Measurements from ENCODE around the gene CTCF.

The CTCF gene

DNA sequence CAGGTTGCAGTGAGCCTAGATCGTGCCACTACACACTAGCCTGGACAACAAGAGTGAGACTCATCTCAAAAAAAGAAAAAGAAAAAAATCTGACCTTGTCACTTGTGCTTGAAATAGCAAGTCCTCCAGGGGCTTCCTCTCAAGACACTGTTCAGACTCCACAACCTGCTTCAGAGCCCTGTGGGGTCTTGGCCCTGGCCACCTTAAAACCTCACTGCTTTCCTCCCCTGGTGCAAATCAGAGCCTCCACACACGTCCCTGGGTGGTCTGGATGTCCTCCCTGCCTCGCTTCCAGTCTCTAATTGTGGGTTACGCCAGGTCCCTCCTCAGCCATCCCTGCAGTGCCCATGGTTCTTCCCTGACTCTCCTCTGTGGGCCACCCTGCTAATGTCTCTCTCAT, 93.0 kb downstream of the CTCF start:
- Mint-ChIP-seq H3K36me3 (ENCODE audit: low read depth) (peaks cover 23% of the 10 kb centered on the region), H3K27me3 (no peaks in the 10 kb centered on the region), H3K27ac (peak overlapping the region; percentile 29), H3K4me1 (ENCODE audit: low read depth) (peaks cover 13% of the 10 kb centered on the region), H3K9me3 (no peaks in the 10 kb centered on the region), H3K4me3 (no peak overlapping the region)

DNA sequence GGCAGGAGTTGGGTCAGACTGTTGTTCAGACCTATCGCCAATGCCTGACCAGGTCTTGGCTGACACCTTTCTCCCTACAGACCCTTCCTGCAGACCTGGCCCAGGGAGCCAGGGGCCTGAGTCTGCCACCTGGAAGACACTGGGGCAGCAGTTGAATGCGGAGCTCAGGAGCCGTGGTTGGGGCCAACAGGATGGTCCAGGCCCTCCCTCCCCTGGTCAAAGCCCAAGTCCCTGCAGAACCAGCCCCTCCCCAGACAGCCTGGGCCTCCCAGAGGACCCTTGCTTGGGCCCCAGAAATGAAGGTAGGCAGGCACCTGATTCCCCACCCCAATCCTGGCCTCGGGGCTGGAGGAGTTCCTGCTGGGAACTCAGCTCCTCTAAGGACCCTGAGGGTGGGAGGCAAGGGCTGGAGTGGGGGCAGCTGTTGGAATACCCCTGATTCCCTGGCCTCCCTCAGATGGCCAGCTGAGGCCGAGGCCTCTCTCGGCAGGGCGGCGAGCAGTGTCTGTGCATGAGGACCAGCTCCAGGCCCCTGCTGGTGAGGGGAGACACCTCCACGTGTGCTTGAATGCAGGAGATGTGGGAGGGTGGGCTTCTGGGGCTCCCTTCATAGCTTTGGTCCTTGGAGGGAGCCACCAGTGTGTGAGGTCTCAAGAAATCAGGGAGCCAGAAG, 94.2 kb downstream of the CTCF start:
- Mint-ChIP-seq H3K4me3 (no peak overlapping the region), H3K9me3 (no peaks in the 10 kb centered on the region), H3K36me3 (ENCODE audit: low read depth) (peaks cover 15% of the 10 kb centered on the region), H3K4me1 (ENCODE audit: low read depth) (peaks cover 13% of the 10 kb centered on the region), H3K27ac (no peak overlapping the region), H3K27me3 (no peaks in the 10 kb centered on the region)

DNA sequence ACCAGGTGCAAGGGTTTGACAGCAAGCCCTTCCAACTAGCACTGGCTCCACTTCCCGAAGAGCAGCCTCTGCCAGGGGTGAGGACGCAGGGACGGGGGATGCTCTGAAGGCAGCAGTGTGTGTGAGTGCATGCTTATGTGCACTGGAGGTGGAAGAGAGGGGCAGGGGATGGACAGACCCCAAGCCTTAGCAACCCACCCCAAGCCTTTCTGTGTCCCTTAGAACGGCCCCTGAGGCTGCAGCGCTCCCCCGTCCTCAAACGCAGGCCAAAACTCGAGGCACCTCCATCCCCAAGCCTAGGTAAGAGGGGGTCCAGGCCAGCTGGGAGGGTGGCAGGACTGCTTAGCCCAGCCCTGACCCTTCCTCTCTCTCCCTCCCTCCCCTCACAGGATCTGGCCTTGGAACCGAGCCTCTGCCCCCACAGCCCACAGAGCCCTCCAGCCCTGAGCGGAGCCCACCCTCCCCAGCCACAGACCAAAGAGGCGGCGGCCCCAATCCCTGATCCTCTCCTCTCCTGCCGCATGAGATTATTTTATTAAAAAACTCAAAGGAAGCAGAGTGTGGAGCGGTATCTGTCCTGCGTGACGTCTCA, 94.8 kb downstream of the CTCF start:
- Mint-ChIP-seq H3K9me3 (no peaks in the 10 kb centered on the region), H3K27ac (no peak overlapping the region), H3K4me1 (ENCODE audit: low read depth) (peaks cover 13% of the 10 kb centered on the region), H3K36me3 (ENCODE audit: low read depth) (peaks cover 9% of the 10 kb centered on the region), H3K27me3 (no peaks in the 10 kb centered on the region), H3K4me3 (no peak overlapping the region)

DNA sequence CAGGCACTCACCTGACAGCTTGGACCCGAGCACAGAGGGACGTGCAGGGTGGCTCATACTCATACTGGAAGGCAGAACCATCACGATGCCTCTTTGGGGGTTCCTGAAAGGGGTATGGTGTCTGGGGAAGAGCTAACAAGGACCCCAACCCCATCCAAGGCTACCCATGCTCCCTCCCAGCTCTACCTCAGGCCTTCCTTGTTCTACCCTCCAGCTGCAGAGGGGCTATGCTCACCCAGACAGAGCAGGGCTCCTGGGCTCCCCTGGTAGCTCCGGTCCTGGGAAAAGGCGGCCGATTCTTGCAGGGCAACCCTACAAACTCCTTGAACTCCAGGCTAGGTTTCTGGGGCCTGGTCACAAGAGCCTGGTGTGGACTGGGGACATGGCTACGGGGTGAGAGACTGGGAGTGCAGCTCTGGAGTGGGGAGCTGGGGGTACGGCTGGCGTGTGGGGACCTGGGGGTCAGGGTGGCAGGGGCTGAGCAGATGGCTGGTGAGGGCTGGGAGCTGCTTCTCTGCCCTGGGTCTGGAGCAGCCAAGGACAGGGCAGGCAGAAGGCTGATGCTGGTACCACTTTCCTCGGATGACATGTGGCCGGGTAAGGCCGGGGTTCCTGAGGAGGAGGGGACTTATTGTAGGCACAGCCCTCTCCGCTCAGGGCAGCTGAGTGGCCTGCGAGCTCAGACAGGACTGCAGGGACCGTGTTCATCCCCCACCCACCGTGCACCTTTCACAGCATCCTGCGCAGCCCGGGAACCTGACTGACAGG, 95.6 kb downstream of the CTCF start:
- Mint-ChIP-seq H3K36me3 (ENCODE audit: low read depth) (peaks cover 6% of the 10 kb centered on the region), H3K9me3 (no peaks in the 10 kb centered on the region), H3K27me3 (no peaks in the 10 kb centered on the region), H3K4me1 (ENCODE audit: low read depth) (peaks cover 13% of the 10 kb centered on the region), H3K27ac (peak overlapping the region; percentile 16), H3K4me3 (no peak overlapping the region)

DNA sequence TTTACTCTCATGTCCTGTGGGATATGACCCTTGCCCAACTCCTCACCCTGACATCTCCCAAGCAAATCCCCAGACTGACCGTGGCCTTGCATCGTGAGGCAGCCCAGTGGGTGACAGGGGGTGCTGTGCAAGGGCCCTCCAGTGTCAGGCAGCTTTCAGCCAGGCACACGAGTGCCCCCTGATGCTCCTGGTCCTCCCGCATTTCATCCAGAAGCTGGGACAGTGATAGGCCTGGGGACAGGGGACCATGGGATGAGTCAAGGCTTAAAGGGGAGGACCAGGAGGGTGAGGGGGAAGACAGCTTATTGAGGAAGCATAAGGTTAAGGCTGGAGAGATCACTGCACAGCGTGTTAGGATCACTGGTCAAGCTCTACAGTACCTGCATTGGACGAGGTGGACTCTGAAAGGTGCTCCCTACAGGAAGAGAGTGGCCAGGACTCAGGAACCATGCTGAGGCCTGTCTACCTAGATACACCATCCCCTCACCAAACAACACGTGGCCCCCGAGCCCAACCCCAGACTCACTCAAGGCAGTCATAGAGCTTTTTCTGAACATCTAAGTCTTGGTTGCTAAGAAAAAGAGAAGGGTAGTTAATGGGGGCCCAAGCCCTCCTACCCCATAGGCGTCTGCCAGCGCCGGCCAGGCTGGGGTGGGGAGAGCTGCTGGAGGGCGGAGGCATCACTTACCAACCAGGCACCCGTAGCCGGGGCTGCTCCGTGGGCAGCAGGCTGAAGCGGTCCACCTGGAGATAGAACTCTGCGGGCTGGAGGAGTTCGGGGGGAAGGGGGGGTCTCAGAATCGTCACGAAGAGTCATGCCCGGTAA, 96.7 kb downstream of the CTCF start:
- H3K36me3 Mint-ChIP-seq (ENCODE audit: low read depth) = peaks cover 6% of the 10 kb centered on the region
- H3K27ac Mint-ChIP-seq = peak overlapping the region; percentile 92
- no peaks in the 10 kb centered on the region for H3K9me3 Mint-ChIP-seq
- peaks cover 13% of the 10 kb centered on the region for H3K4me1 Mint-ChIP-seq (ENCODE audit: low read depth)
- no peaks in the 10 kb centered on the region for H3K27me3 Mint-ChIP-seq
- H3K4me3 Mint-ChIP-seq = peak overlapping the region; percentile 88

DNA sequence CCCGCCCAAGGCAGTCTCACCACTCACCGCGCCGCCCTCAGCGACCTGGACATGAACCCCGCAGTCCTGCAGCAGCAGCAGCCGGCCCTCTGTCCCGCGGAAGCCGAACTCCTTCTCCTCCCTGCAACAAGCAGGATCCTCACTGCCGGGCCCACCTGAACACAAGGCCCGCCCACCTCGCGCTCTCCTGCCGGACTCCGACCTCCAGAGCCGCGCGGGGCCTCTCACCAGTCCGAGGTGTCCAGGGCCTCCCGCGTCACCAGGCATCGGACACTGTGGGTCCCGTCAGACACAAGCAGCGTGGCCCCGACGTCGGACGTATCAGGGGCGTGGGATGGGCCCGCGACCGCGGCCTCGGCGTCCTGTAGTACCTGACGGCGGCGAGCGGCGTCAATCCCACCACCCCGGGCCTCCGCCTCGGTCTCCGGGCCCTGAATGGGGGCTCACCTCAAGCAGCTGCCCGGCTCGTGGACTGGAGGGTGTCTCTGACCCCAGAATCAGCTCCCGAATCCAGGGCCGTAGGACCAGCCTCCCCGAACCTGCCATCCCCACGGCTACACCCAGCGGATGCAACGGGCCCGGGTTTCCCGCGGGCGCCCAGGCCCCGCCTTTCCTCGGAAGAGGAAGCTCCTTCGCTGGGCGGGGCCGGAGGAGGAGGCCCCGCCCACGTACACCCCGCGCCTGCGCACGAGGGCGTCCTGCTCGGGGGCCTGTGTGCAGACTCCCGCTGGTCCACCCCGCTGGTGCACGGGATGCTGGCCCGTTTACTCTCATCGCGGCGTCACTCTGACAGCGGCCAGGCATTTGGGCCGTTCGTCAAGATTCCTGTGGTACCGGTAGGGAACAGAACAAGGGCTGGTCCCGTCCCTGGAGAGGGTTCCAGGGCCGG, 97.6 kb downstream of the CTCF start, which contains the start of gene ACD:
ACD (minus strand) TSS at position 586 of the 889 bp plus-strand sequence; CDS start at position 546, 40 bp downstream.
- H3K36me3 Mint-ChIP-seq (ENCODE audit: low read depth) = peaks cover 6% of the 10 kb centered on the region
- no peaks in the 10 kb centered on the region for H3K27me3 Mint-ChIP-seq
- peaks cover 13% of the 10 kb centered on the region for H3K4me1 Mint-ChIP-seq (ENCODE audit: low read depth)
- no peaks in the 10 kb centered on the region for H3K9me3 Mint-ChIP-seq
- H3K27ac Mint-ChIP-seq = peak within 1 kb of the TSS; percentile 92
- peak within 1 kb of the TSS; percentile 88 for H3K4me3 Mint-ChIP-seq

DNA sequence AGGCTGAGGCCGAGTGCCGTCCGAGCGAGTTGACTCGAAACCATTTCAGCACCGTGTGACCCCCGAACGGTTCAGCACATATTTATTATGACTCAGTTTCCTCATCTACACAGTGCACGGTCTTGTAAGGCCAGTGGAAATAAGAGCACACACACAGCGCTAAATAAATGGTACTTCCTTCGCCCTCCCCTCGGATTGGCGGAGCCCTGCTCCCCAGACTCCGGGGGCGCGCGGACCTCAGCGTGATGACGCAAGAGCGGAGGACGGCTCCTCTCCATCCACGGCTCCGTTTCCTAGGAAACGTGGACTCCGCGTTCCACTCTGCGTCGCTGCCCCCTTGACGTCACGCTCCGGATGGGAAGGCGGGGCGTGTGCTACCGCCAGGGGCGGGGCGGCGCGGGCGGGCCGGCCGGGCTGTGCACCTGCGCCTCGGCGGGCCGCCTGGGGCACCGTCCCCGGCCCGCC, 98.3 kb downstream of the CTCF start, which contains the start of gene PARD6A:
PARD6A (plus strand) TSS at position 397 of the 465 bp plus-strand sequence. CDS start 79 bp downstream, outside the sequence.
- Mint-ChIP-seq H3K27me3 (no peaks in the 10 kb centered on the region), H3K9me3 (no peaks in the 10 kb centered on the region), H3K36me3 (ENCODE audit: low read depth) (peaks cover 3% of the 10 kb centered on the region), H3K4me1 (ENCODE audit: low read depth) (peaks cover 17% of the 10 kb centered on the region), H3K4me3 (peak within 1 kb of the TSS; percentile 88), H3K27ac (peak within 1 kb of the TSS; percentile 92)

DNA sequence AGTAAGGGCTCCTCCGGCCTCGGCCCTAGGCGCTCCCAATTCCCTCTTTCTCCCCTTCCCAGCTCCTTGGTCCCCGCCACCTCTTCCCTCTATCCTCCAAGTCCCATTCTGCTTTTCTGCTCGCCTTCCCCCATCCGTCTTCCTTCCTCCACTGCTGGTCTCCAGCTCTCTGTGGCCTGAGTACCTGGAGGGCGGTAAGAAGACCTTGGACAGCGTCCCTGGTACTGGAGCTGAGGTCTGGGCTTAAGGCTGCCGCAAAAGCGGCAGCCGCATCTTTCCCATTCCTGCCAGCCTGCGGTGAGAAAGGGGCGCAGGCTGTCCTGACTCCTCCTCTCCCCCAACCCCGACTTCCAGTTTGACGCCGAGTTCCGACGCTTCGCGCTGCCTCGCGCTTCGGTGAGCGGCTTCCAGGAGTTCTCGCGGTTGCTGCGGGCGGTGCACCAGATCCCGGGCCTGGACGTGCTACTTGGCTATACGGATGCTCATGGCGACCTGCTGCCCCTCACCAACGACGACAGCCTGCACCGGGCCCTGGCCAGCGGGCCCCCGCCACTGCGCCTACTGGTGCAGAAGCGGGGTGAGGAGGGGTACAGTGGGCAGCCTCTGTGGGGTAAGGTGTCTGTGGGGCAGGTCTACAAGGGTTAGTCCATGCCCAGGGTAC, 98.9 kb downstream of the CTCF start:
- H3K27ac Mint-ChIP-seq = no peak overlapping the region
- no peaks in the 10 kb centered on the region for H3K27me3 Mint-ChIP-seq
- no peaks in the 10 kb centered on the region for H3K36me3 Mint-ChIP-seq (ENCODE audit: low read depth)
- no peaks in the 10 kb centered on the region for H3K9me3 Mint-ChIP-seq
- H3K4me3 Mint-ChIP-seq = peak overlapping the region; percentile 88
- peaks cover 21% of the 10 kb centered on the region for H3K4me1 Mint-ChIP-seq (ENCODE audit: low read depth)

DNA sequence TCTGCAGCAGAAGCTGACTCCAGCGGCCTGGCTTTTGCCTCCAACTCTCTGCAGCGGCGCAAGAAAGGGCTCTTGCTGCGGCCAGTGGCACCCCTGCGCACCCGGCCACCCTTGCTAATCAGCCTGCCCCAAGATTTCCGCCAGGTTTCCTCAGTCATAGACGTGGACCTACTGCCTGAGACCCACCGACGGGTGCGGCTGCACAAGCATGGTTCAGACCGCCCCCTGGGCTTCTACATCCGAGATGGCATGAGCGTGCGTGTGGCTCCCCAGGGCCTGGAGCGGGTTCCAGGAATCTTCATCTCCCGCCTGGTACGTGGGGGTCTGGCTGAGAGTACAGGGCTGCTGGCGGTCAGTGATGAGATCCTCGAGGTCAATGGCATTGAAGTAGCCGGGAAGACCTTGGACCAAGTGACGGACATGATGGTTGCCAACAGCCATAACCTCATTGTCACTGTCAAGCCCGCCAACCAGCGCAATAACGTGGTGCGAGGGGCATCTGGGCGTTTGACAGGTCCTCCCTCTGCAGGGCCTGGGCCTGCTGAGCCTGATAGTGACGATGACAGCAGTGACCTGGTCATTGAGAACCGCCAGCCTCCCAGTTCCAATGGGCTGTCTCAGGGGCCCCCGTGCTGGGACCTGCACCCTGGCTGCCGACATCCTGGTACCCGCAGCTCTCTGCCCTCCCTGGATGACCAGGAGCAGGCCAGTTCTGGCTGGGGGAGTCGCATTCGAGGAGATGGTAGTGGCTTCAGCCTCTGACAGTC, 99.7 kb downstream of the CTCF start:
- Mint-ChIP-seq H3K36me3 (ENCODE audit: low read depth) (no peaks in the 10 kb centered on the region), H3K4me3 (peak overlapping the region; percentile 88), H3K9me3 (no peaks in the 10 kb centered on the region), H3K4me1 (ENCODE audit: low read depth) (peaks cover 22% of the 10 kb centered on the region), H3K27me3 (no peaks in the 10 kb centered on the region), H3K27ac (no peak overlapping the region)

DNA sequence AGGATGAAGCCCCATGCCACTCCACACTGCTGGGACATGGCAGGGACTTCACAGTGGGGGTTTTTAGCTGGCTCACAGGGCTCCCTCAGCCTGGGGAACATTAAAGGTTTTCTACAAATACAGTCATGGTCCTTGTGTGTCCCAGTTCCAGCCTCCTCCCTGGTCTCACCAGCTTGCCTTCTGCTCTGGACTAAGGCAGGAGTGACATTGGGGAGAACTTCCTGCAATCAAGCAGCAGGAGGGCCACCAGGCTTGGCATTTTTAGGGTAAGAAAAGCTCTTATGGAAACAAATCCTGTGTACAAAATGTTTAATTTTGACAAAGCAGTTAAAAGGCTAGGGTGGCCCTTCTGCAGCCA, 100.3 kb downstream of the CTCF start:
- Mint-ChIP-seq H3K27ac (no peak overlapping the region), H3K36me3 (ENCODE audit: low read depth) (no peaks in the 10 kb centered on the region), H3K9me3 (no peaks in the 10 kb centered on the region), H3K4me1 (ENCODE audit: low read depth) (peaks cover 28% of the 10 kb centered on the region), H3K4me3 (no peak overlapping the region), H3K27me3 (no peaks in the 10 kb centered on the region)

DNA sequence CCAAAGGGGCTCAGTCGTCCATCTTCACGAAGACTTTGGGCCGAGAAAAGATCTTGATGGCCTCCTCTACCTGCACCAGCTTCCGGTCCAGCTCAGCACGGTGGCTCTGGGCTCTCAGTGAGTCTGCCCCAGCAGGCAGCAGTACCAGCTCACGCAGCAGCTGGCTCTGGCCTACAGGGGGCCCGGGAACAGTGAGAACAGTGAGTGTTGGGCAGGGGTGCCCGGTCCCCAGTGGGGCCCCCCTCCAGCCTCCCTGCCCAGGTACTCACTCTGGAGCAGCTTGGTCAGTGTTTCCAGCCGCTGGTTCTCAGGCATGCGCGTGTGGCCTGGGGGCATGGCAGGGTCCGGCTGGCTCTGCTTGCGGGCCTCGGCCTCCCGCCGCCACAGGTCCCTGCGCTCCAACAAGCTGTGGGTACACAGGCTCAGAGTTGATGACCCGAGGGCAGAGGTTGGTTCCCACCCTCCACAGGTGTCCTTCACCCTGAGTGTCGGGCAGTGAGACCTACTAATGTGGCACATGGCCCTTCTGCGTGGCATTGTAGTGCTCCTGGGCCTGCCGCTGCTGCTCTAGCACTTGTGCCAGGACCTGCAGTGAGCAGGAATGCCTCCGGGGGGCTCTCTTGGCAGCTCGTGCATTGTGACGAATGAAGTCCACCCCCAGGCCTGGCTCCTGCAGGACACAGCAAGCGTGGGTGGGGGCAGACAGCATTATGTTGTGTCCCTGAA, 101.0 kb downstream of the CTCF start:
- no peaks in the 10 kb centered on the region for H3K9me3 Mint-ChIP-seq
- H3K27me3 Mint-ChIP-seq = no peaks in the 10 kb centered on the region
- H3K4me3 Mint-ChIP-seq = no peak overlapping the region
- H3K36me3 Mint-ChIP-seq (ENCODE audit: low read depth) = no peaks in the 10 kb centered on the region
- H3K4me1 Mint-ChIP-seq (ENCODE audit: low read depth) = peaks cover 24% of the 10 kb centered on the region
- no peak overlapping the region for H3K27ac Mint-ChIP-seq

DNA sequence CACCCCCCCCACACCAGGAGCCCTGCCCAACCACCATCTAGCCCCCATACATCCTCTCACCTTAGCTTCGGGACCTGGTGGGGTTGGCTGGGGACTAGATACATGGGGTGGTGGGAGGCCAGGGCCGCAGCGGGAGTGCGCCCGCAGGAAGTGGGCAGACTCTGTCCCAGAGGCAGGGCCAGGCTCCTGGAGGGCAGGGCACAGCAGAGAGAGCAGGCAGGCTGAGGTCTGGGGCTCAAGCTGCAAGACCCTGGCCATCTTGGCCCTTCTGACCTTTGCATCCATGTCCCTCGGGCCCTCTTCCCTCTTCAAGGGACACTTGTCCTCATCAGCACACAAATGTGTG, 101.5 kb downstream of the CTCF start:
- Mint-ChIP-seq H3K27ac (no peak overlapping the region), H3K27me3 (no peaks in the 10 kb centered on the region), H3K4me1 (ENCODE audit: low read depth) (peaks cover 24% of the 10 kb centered on the region), H3K9me3 (no peaks in the 10 kb centered on the region), H3K4me3 (no peak overlapping the region), H3K36me3 (ENCODE audit: low read depth) (no peaks in the 10 kb centered on the region)
